Fibroblast of skin of scalp (primary cell): ENCODE measurements around the gene HCLS1.
A peak's percentile ranks its signal among the peaks of the same experiment; 100 is the strongest.
"Not testable (repeated sequence)": the region's sequence is repeated elsewhere in the genome, so short reads cannot be mapped to it uniquely, and the experiment has no call there.

Experiments
- DNase-seq: peaks from one replicate; pipeline ENCODE4 v3.0.0-alpha.2; 2013

The HCLS1 gene

DNA sequence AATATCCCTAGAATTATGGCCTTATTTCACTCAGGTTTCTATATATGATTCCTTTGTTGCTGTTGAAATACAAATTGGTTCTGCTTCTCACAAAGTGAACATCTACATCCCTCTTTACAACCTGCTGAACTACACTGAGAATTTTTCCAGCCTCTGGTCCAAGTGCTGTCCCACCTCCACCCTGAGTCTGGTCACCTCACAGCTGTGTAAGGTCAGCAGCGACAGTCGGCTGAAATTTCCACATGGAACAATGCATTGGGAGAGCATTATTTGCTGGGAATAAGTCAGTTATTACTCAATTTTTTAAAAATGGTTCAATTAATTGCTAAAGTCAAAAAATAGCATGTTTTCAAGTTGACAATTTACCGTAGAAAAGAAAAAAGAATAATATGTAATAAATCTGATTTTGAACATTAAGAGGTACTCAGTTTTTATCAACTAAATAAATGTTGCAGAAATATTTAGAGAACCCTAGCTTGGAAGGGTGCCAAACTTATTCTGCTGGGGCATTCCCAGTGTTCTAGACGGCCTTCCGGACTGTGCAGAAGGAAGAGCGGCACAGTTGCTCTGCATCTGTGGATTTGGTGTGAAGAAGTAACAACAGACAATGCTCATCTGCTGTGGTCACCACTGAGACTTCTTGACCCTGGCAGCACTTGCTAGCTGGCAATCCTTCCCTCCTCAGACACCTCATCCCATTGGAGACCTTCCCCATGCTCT lies 1.8 kb downstream of the HCLS1 start:
- no peak for DNase-seq

DNA sequence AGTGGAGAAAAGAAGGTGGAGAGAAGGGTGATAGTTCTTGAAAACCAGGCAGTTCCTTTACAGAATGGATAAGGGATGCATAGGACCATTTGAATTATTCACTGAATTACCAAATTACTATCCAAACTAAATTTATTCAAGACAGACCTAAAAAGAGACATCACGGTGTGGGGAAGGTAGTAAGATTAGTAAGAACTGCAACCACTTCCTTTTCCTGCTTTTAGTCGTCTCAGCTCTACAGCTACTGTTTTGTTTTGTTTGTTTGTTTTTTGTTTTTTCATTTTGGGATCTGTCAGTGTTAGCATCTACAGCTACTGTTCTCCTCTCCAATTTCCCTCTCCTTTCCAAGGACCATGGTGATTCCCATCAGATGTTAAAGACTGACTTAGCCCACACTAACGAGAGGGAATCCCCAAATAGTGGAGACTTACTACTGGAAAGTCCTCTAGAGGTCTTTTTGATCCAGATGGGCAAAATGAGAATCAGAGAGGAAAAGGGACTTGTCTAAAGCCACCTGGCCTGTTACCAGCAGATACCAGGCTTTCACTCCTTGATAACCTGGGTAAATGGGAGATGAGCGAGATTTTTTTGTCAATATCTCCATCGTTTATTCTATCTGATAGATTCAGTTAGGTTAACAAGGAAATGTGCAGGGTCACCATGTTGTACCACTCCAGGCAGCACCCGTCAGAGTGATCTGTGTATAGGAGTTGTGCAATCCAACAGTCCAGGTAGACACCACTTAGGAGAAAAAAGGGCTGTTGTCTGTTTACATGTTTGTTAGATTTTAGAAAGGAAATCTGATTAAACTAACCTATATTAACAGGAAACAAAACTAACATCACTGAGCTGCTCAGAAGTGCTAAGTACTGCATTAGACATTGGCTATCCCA lies 6.0 kb downstream of the HCLS1 start:
- no peak for DNase-seq

- peak; percentile 35 for DNase-seq
These were observed 9.0 kb downstream of the HCLS1 start for GRCh38 chr3:121651684-121652083.

- DNase-seq, result no peak
These were observed 11.1 kb downstream of the HCLS1 start for GRCh38 chr3:121649645-121650044.

DNA sequence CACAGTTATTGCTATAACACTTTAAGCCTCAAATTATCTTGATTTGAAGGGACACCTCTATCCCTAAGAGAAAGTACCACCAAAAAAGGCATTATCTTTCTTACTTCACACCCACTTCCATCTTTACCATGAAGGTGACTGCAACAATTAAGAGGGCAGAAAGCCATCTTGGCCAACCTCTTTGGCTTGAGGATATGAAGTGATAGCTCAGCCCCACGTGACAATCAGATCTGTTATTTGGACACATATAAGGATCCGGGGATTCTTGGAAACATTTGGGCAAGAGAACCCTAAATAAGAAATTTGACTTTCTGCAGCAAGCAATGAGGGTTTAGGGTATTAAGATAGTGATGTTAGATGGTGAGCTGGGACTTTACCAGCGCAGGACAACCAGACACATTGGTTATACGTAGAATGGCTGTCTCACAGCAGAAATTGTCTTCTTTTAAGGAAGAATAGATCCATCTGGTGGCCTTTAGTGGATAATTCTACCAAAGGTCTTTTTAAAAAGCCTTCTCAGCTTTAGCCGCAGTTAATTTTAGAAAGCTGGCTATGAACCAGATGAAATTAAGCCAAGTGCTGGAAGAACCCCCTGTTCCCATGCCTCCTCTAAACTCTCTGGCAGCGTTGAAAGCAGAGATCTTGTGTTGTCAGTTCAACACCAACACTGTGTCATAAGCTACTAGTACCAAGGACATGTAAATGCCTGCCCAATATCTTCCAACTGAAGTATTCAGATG lies 12.3 kb downstream of the HCLS1 start:
- DNase-seq, result no peak

DNA sequence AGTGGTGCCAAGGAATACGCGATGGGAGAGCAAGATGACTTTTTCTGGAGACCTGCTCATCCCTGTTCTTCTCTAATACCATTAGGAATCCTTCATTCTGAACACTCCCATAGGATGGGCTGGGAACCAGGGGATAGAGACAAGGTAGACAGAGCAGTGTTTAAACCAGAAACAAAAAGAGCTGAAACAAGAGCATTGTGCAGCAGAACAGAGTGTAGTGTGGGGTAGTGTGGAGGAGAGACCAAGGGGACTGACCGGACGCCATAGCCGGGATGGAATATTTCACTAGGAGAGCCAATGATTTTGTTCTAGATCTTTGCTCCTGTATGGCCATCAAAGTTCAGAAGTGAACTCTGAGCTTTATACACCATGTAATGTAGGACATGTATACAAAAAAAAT lies 15.6 kb downstream of the HCLS1 start:
- DNase-seq, result no peak

DNA sequence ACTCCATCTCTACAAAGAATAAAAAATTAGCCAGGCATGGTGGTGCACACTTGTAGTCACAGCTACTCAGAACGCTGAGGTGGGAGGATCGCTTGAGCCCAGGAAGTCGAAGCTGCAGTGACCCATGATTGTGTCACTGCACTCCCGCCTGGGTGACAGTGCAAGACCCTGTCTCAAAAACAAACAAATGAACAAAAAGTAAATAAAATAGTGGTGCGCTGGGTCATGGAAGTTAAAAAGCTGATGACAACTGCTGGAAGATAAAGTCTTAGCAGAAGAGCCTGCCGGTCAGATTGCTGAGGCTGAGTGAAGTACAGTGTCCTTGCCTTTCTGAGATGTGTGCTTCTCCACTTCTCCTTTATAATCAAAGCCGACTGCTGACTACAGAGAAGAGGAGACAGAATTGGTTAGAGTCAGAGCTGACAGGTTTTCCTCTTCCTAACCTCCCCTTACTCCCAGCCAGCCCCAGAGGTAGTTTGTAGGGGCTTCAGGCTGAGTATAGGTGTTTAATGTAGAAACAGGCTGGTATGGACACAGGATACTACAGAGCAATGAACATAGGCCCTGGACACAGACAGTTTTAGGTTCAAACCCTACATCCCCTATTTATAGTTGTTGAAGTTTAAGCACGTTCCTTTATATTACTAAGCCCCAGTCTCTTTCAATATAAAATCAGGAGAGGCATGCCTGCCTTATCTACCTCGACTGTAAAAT lies 17.9 kb downstream of the HCLS1 start:
- DNase-seq, result no peak

- no peak for DNase-seq
These were observed 19.6 kb downstream of the HCLS1 start for GRCh38 chr3:121641127-121641526.

GRCh38 chr3:121637922-121638321 lies 22.8 kb downstream of the HCLS1 start:
- no peak for DNase-seq

- DNase-seq, result no peak
These were observed 30.3 kb downstream of the HCLS1 start for GRCh38 chr3:121630355-121630754.

DNA sequence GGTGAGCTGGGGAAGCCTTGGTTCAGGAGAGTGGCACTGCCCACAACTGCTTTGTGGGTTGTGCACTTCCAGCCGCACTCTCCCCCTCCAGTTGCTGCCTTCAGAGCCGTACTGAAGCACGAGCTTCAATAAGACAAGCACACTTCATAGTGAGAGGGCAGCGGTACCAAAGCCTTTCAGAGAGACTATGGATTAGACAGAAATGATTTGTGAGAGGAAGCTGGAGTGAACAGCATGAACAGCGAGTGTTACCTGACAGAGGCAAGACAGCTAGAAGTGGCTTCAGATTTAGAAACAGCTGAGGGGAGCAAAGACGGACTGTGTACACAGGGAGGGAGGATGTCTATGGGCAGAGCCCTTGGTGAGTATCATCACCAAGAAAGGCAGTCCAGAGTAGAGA lies 31.1 kb downstream of the HCLS1 start:
- DNase-seq, result no peak

DNA sequence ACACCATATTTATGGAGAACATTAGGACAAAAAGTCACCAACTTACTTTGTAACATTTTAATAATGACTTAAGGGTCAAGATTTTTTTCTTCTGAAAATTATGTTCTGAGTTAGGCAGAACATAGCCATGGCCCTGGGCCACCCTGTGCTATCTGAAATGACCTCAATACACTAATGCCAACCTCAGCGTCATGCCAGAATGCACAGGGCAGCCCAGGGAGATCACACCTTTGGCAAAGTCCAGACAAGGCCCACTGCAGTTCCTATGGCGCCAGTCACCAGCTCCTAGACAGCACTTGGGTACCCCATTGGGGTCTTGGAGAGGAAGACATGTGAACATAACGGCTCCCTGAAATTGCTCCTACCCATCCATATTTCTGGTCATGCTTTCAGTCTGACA lies 33.1 kb downstream of the HCLS1 start:
- no peak for DNase-seq

DNA sequence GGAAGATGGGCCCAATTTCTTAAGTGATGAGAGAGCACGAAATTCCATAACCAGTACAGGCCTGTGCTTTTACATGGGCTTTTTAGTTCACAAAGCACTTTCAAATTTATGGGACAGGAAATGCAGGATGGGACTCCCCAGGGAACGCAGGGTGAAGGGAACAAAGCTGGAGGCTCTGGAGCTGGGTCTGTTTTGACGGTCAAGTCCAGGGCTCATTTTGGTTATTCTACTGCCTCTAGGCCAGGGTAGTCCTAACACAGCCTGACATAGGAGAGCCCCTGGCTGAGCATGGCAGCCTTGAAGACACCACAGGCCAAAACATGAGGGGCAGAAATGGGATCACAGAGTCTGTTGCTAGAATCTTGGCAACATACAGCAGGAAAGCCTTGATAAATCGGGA lies 33.5 kb downstream of the HCLS1 start:
- no peak for DNase-seq

DNA sequence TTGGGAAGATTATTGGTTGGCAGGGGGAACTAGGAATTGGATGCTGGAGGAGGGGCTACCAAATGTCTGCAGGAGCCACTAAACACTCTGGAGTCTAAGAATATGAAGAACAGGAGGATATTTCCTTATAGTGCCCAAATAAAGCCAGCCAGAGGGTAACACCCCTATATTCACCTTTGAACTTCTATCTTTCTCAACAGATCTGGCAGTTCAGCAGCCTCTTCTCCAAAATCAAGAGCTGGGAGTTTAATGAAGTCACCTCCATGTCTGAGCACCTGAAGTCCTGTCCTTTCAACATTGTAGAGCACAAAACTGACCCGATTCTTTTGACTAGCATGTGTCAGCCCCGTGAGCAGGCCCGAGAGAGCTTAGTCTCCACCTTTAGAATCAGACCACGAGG lies 34.2 kb downstream of the HCLS1 start:
- DNase-seq, result no peak

GRCh38 chr3:121624147-121624899 lies 36.4 kb downstream of the HCLS1 start:
- DNase-seq, result no peak

- no peak for DNase-seq
These were observed 39.2 kb downstream of the HCLS1 start for GRCh38 chr3:121621491-121621890.

- DNase-seq, result no peak
These were observed 41.0 kb downstream of the HCLS1 start for GRCh38 chr3:121619691-121620090.

- DNase-seq, result no peak
These were observed 54.6 kb downstream of the HCLS1 start for GRCh38 chr3:121606106-121606505.

DNA sequence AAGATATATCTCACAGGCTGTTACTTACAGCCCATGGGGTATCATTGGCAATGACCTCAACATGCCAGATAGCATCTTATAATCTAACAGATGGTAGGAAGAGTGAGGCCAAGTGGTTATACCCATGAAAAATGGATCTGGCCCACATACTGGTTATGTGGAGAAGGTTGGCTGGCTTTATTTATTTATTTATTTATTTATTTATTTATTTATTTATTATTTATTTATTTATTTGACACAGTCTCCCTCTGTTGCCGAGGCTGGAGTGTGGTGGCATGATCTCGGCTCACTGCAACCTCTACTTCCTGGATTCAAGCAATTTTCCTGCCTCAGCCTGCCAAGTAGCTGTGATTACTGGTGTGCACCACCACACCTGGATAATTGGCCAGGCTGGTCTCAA lies 55.9 kb downstream of the HCLS1 start:
- no peak for DNase-seq

- DNase-seq, result no peak
These were observed 59.4 kb downstream of the HCLS1 start for GRCh38 chr3:121601212-121601812.

- DNase-seq, result not testable (repeated sequence)
These were observed 60.8 kb downstream of the HCLS1 start for GRCh38 chr3:121599900-121600299.
